SK-N-SH (cell line): ENCODE results near the gene PVRIG.

Source experiments
- CHD2 ChIP-seq: fragments of 150-350 bp; IDR thresholded peaks from 2 replicates; pipeline ENCODE4 v1.6.1; 2018; ENCODE audit warnings: low read length; ENCODE audit not compliant: partially characterized antibody
- CTCF ChIP-seq: fragments of 200-600 bp; sonication (generic); IDR thresholded peaks from 2 replicates; pipeline ENCODE4 v1.6.1; 2017; ENCODE audit warnings: antibody characterized with exemption, mild to moderate bottlenecking, moderate library complexity
- EP300 ChIP-seq, 2 experiments: IDR thresholded peaks; 2 replicates each; pipeline versions ENCODE4 v1.4.0 to v1.6.1; 2012; ENCODE audit warnings: borderline replicate concordance in 1 of 2, low read depth in 1 of 2, low read length in 1 of 2
- EZH2phosphoT487 ChIP-seq: fragments of 200-600 bp; sonication (generic); IDR thresholded peaks from 2 replicates; pipeline ENCODE4 v1.6.1; 2017; ENCODE audit warnings: low read depth, mixed run types, mild to moderate bottlenecking, antibody characterized with exemption, moderate library complexity, borderline replicate concordance
- FOXM1 ChIP-seq: IDR thresholded peaks from 2 replicates; pipeline ENCODE4 v1.4.0; 2012; ENCODE audit warnings: low read depth, mild to moderate bottlenecking
- POLR2AphosphoS5 ChIP-seq: IDR thresholded peaks from 2 replicates; pipeline ENCODE4 v1.6.1; 2012; ENCODE audit warnings: low read depth, low read length
- RFX5 ChIP-seq: IDR thresholded peaks from 2 replicates; pipeline ENCODE4 v1.6.1; 2012; ENCODE audit warnings: mild to moderate bottlenecking, improper control_type of control experiment, low read length
- SMC3 ChIP-seq: IDR thresholded peaks from 2 replicates; pipeline ENCODE4 v1.6.1; 2012; ENCODE audit warnings: low read depth, low read length, improper control_type of control experiment
- TAF1 ChIP-seq: IDR thresholded peaks from 2 replicates; pipeline ENCODE4 v1.6.1; 2012; ENCODE audit warnings: low read depth, mild to moderate bottlenecking, low read length, moderate library complexity, borderline replicate concordance
- YY1 ChIP-seq: IDR thresholded peaks from 2 replicates; pipeline ENCODE4 v1.4.0; 2012; ENCODE audit warnings: low read depth, mild to moderate bottlenecking
- TF ChIP-seq, protein P1 (sequence below): IDR thresholded peaks from 2 replicates; pipeline ENCODE4 v1.4.0; 2012; ENCODE audit warnings: low read depth, borderline replicate concordance

GRCh38 chr7:100221231-100221718 is 1.5 kb downstream of the PVRIG start:
- TF ChIP-seq, protein P1, sequence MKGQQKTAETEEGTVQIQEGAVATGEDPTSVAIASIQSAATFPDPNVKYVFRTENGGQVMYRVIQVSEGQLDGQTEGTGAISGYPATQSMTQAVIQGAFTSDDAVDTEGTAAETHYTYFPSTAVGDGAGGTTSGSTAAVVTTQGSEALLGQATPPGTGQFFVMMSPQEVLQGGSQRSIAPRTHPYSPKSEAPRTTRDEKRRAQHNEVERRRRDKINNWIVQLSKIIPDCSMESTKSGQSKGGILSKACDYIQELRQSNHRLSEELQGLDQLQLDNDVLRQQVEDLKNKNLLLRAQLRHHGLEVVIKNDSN = no peak
- TF ChIP-seq CTCF (no peak), TAF1 (no peak), POLR2AphosphoS5 (no peak), FOXM1 (no peak), CHD2 (no peak), EZH2phosphoT487 (no peak), YY1 (no peak), RFX5 (no peak), EP300 (IDR thresholded peaks at IDR 0.05; ENCODE audit: borderline replicate concordance in 1 of 2, low read depth in 1 of 2, low read length in 1 of 2) (no peak), SMC3 (no peak)
